ENCODE results near the gene UNC13B. TPM values are rescaled to one million over a fixed set of nuclear protein-coding genes. Genes with fewer than 3 reads are reported as not detected.
A peak's percentile ranks its signal among the peaks of the same experiment; 100 is the strongest.

The UNC13B gene
- total and polyA plus RNA-seq, 2 of the 13 experiments (the other 11 are each of a cell fraction or from before 2014, with no cell fraction given) = 14.0 to 18.3 TPM

GRCh38 chr9:35257986-35258659 is 96.3 kb downstream of the UNC13B start (continued):
- TF ChIP-seq TOPORS (CRISPR knock-in tag; IDR thresholded peaks at IDR 0.05) (no peak), HES4 (CRISPR knock-in tag; IDR thresholded peaks at IDR 0.05; ENCODE audit: borderline replicate concordance) (no peak), NFATC3 (CRISPR knock-in tag; IDR thresholded peaks at IDR 0.05) (no peak), GTF2F1 (IDR thresholded peaks at IDR 0.05; ENCODE audit: low read length) (no peak), MIXL1 (CRISPR knock-in tag; IDR thresholded peaks at IDR 0.05) (peak; percentile 79), ZNF383 (CRISPR knock-in tag; IDR thresholded peaks at IDR 0.05; ENCODE audit: borderline replicate concordance) (no peak), ZNF317 (CRISPR knock-in tag; IDR thresholded peaks at IDR 0.05) (no peak), ZNF674 (CRISPR knock-in tag; IDR thresholded peaks at IDR 0.05; ENCODE audit: low read depth) (no peak), PHF21A (CRISPR knock-in tag; IDR thresholded peaks at IDR 0.05) (peak; percentile 58; the same call in 1 of the 2 replicates), MXD4 (CRISPR knock-in tag; IDR thresholded peaks at IDR 0.05) (0 out of 2 replicates have a peak, but pooled peaks have one; percentile 24), FOXJ3 (CRISPR knock-in tag; IDR thresholded peaks at IDR 0.05; ENCODE audit: borderline replicate concordance) (peak; percentile 47; the same call in 1 of the 2 replicates), DMAP1 (CRISPR knock-in tag; IDR thresholded peaks at IDR 0.05) (0 out of 2 replicates have a peak, but pooled peaks have one; percentile 31), ZNF121 (CRISPR knock-in tag; IDR thresholded peaks at IDR 0.05) (0 out of 2 replicates have a peak, but pooled peaks have one; percentile 16), ZMAT3 (CRISPR knock-in tag; conservative IDR thresholded peaks at IDR 0.05) (peak; percentile 52), MZF1 (CRISPR knock-in tag; IDR thresholded peaks at IDR 0.05; ENCODE audit: borderline replicate concordance) (no peak), ZNF510 (CRISPR knock-in tag; IDR thresholded peaks at IDR 0.05; ENCODE audit: low read depth) (no peak), SMC3 (IDR thresholded peaks at IDR 0.05; ENCODE audit: low read length) (0 out of 2 replicates have a peak, but pooled peaks have one; percentile 5), NCOR1 (IDR thresholded peaks at IDR 0.05; ENCODE audit: borderline replicate concordance, low read length) (0 out of 2 replicates have a peak, but pooled peaks have one; percentile 46), ZKSCAN8 (CRISPR knock-in tag; IDR thresholded peaks at IDR 0.05; ENCODE audit: borderline replicate concordance) (0 out of 2 replicates have a peak, but pooled peaks have one; percentile 25), KDM6A (CRISPR knock-in tag; IDR thresholded peaks at IDR 0.05; ENCODE audit: low read depth) (peak; percentile 27; the same call in 1 of the 2 replicates), KAT8 (CRISPR knock-in tag; IDR thresholded peaks at IDR 0.05) (0 out of 2 replicates have a peak, but pooled peaks have one; percentile 24), NR2F6 (IDR thresholded peaks at IDR 0.05) (no peak), NR2F6 (CRISPR knock-in tag; IDR thresholded peaks at IDR 0.05) (peak; percentile 19)
- TF ChIP-seq, protein P1, sequence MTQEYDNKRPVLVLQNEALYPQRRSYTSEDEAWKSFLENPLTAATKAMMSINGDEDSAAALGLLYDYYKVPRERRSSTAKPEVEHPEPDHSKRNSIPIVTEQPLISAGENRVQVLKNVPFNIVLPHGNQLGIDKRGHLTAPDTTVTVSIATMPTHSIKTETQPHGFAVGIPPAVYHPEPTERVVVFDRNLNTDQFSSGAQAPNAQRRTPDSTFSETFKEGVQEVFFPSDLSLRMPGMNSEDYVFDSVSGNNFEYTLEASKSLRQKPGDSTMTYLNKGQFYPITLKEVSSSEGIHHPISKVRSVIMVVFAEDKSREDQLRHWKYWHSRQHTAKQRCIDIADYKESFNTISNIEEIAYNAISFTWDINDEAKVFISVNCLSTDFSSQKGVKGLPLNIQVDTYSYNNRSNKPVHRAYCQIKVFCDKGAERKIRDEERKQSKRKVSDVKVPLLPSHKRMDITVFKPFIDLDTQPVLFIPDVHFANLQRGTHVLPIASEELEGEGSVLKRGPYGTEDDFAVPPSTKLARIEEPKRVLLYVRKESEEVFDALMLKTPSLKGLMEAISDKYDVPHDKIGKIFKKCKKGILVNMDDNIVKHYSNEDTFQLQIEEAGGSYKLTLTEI (CRISPR knock-in tag; conservative IDR thresholded peaks at IDR 0.05) = no peak
- TF ChIP-seq, protein P2, sequence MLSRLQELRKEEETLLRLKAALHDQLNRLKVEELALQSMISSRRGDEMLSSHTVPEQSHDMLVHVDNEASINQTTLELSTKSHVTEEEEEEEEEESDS (CRISPR knock-in tag; IDR thresholded peaks at IDR 0.05; ENCODE audit: borderline replicate concordance) = no peak
- TF ChIP-seq, protein P3, sequence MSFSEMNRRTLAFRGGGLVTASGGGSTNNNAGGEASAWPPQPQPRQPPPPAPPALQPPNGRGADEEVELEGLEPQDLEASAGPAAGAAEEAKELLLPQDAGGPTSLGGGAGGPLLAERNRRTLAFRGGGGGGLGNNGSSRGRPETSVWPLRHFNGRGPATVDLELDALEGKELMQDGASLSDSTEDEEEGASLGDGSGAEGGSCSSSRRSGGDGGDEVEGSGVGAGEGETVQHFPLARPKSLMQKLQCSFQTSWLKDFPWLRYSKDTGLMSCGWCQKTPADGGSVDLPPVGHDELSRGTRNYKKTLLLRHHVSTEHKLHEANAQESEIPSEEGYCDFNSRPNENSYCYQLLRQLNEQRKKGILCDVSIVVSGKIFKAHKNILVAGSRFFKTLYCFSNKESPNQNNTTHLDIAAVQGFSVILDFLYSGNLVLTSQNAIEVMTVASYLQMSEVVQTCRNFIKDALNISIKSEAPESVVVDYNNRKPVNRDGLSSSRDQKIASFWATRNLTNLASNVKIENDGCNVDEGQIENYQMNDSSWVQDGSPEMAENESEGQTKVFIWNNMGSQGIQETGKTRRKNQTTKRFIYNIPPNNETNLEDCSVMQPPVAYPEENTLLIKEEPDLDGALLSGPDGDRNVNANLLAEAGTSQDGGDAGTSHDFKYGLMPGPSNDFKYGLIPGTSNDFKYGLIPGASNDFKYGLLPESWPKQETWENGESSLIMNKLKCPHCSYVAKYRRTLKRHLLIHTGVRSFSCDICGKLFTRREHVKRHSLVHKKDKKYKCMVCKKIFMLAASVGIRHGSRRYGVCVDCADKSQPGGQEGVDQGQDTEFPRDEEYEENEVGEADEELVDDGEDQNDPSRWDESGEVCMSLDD (CRISPR knock-in tag; IDR thresholded peaks at IDR 0.05; ENCODE audit: borderline replicate concordance) = no peak
